CD4-positive, alpha-beta memory T cell (primary cell): ENCODE measurements around the gene SFR1. TPM values are rescaled to one million over a fixed set of nuclear protein-coding genes. Genes with fewer than 3 reads are reported as not detected.

ENCODE experiments used
- CTCF ChIA-PET: fragments of 350-600 bp; sonication (Branson Sonifier 250); formaldehyde crosslinking; loops from one replicate; lab custom pipeline; 2021; ENCODE audit warnings: inconsistent platforms; ENCODE audit not compliant: partially characterized antibody; lab: Charles Lee
- POLR2A ChIA-PET: fragments of 350-600 bp; sonication (Branson Sonifier 250); formaldehyde crosslinking; loops from one replicate; lab custom pipeline; 2021; ENCODE audit not compliant: partially characterized antibody; lab: Charles Lee
- DNase-seq, 5 donors: peaks; one replicate each; pipeline versions ENCODE4 v3.0.0 to v3.0.0-alpha.2; 2020 to 2022; ENCODE audit warnings: mixed read lengths in 1 of 5
- H3K27ac ChIP-seq: one replicate; pipeline ENCODE4 v1.7.0; 2013; ENCODE audit warnings: low read depth, low read length
- H3K27me3 ChIP-seq: 2 replicates; pipeline ENCODE4 v1.7.0; 2013; ENCODE audit warnings: mild to moderate bottlenecking, low read length, moderate library complexity; ENCODE audit not compliant: insufficient read depth
- H3K36me3 ChIP-seq: 2 replicates; pipeline ENCODE4 v1.7.0; 2013; ENCODE audit warnings: mild to moderate bottlenecking, low read length, moderate library complexity; ENCODE audit not compliant: insufficient read depth
- H3K4me1 ChIP-seq: 2 replicates; pipeline ENCODE4 v1.7.0; 2013; ENCODE audit warnings: mild to moderate bottlenecking, low read length, moderate library complexity; ENCODE audit not compliant: insufficient read depth
- H3K4me3 ChIP-seq, 2 donors: one replicate each; pipeline ENCODE4 v1.7.0; 2013; ENCODE audit warnings: low read length in 2 of 2, mild to moderate bottlenecking in 1 of 2
- H3K9me3 ChIP-seq, 2 donors: one replicate each; pipeline ENCODE4 v1.7.0; 2013; ENCODE audit warnings: low read length in 2 of 2, control low read depth in 1 of 2; ENCODE audit not compliant: control insufficient read depth in 1 of 2
- H3K27ac Mint-ChIP-seq, 7 donors: one replicate each; pipeline ENCODE4 v1.8.0; 2020 to 2021; ENCODE audit warnings: mixed read lengths in 7 of 7, mild to moderate bottlenecking in 6 of 7, inconsistent platforms in 3 of 7, moderate library complexity in 3 of 7
- H3K27me3 Mint-ChIP-seq, 2 donors: one replicate each; pipeline ENCODE4 v1.8.0; 2020 to 2021; ENCODE audit warnings: mixed read lengths in 2 of 2
- H3K36me3 Mint-ChIP-seq, 2 donors: one replicate each; pipeline ENCODE4 v1.8.0; 2020 to 2021; ENCODE audit warnings: mixed read lengths in 2 of 2, inconsistent platforms in 1 of 2, mild to moderate bottlenecking in 1 of 2
- H3K4me1 Mint-ChIP-seq, 4 donors: one replicate each; pipeline ENCODE4 v1.8.0; 2020 to 2021; ENCODE audit warnings: mixed read lengths in 4 of 4, mild to moderate bottlenecking in 1 of 4
- H3K4me3 Mint-ChIP-seq, 8 donors: one replicate each; pipeline ENCODE4 v1.8.0; 2020 to 2021; ENCODE audit warnings: mixed read lengths in 8 of 8, mild to moderate bottlenecking in 7 of 8, moderate library complexity in 6 of 8, inconsistent platforms in 3 of 8
- H3K9me3 Mint-ChIP-seq, 8 donors: one replicate each; pipeline ENCODE4 v1.8.0; 2020 to 2021; ENCODE audit warnings: mixed read lengths in 8 of 8, mild to moderate bottlenecking in 5 of 8, inconsistent platforms in 3 of 8, moderate library complexity in 1 of 8
- intact Hi-C: fragments of 100-400 bp; cut with micrococcal nuclease; formaldehyde crosslinking; loops from one replicate; pipeline ENCODE4 v1.15.1; 2023
- polyA plus RNA-seq, 2 donors: library from polyadenylated mRNA; unstranded; fragments of 300-500 nt; fragmentation: Illumina TruSeq; gene quantifications; one replicate each; pipeline ENCODE4 v1.2.3, GENCODE V29; 2021
- total RNA-seq, 2 experiments: library from RNA; stranded (reverse); gene quantifications; one replicate each; pipeline ENCODE4 v1.2.3, GENCODE V29; 2021

Gene SFR1
- total and polyA plus RNA-seq, 4 experiments from 2014 or later, result 10.0 to 15.8 (median 12.3) TPM

GRCh38 chr10:104128214-104128613 is 6.2 kb downstream of the SFR1 start:
- intact Hi-C loops, result loop anchor here (10.0 kb wide), 1 partner anchor 1483 kb away; the partner anchor contains the start of gene TRIM8
- no peaks in the 10 kb centered on the region for H3K27me3 ChIP-seq
- no peak for DNase-seq
- peaks cover 9 to 11% of the 10 kb centered on the region in 2 donors for H3K27me3 Mint-ChIP-seq
- POLR2A ChIA-PET, result no interaction called here
- peaks cover 0 to 6% (median 5%) of the 10 kb centered on the region in 4 donors for H3K4me1 Mint-ChIP-seq
- H3K9me3 Mint-ChIP-seq, result no peaks in the 10 kb centered on the region
- H3K4me3 Mint-ChIP-seq, result no peak overlapping the region
- no peak overlapping the region for H3K4me3 ChIP-seq
- CTCF ChIA-PET, result no interaction called here
- H3K27ac Mint-ChIP-seq, result no peak overlapping the region
- H3K27ac ChIP-seq, result no peak overlapping the region
- H3K36me3 Mint-ChIP-seq, result peaks cover 7 to 8% of the 10 kb centered on the region in 2 donors
- H3K4me1 ChIP-seq, result peaks cover 2% of the 10 kb centered on the region
- no peaks in the 10 kb centered on the region for H3K36me3 ChIP-seq
- H3K9me3 ChIP-seq, result no peaks in the 10 kb centered on the region

GRCh38 chr10:104130041-104130440 is 8.1 kb downstream of the SFR1 start:
- intact Hi-C loops, result no loop called here
- DNase-seq, result no peak
- Mint-ChIP-seq H3K4me1 (no peaks in the 10 kb centered on the region), H3K4me3 (no peak overlapping the region), H3K36me3 (peaks cover 3 to 8% of the 10 kb centered on the region in 2 donors), H3K27ac (no peak overlapping the region), H3K9me3 (no peaks in the 10 kb centered on the region), H3K27me3 (peaks cover 14 to 17% of the 10 kb centered on the region in 2 donors)
- Histone ChIP-seq H3K27me3 (no peaks in the 10 kb centered on the region), H3K9me3 (no peaks in the 10 kb centered on the region), H3K36me3 (no peaks in the 10 kb centered on the region), H3K27ac (no peak overlapping the region), H3K4me3 (no peak overlapping the region), H3K4me1 (no peaks in the 10 kb centered on the region)
- ChIA-PET POLR2A (interaction anchor here (0.6 kb wide), 1 partner anchor 9 kb away, joined by 3 read pairs; no protein-coding TSS in a partner anchor), CTCF (interaction anchor here (2.1 kb wide), 1 partner anchor 9 kb away, joined by 7 read pairs; the partner anchor contains the start of gene SFR1)

GRCh38 chr10:104138131-104138530 is 16.2 kb downstream of the SFR1 start:
- ChIA-PET POLR2A (no interaction called here), CTCF (no interaction called here)
- Mint-ChIP-seq H3K9me3 (no peaks in the 10 kb centered on the region), H3K27me3 (peaks cover 5 to 15% of the 10 kb centered on the region in 2 donors), H3K36me3 (no peaks in the 10 kb centered on the region), H3K4me3 (no peak overlapping the region), H3K4me1 (no peaks in the 10 kb centered on the region), H3K27ac (no peak overlapping the region)
- intact Hi-C loops, result no loop called here
- Histone ChIP-seq H3K4me1 (no peaks in the 10 kb centered on the region), H3K27me3 (no peaks in the 10 kb centered on the region), H3K27ac (no peak overlapping the region), H3K9me3 (no peaks in the 10 kb centered on the region), H3K4me3 (no peak overlapping the region), H3K36me3 (no peaks in the 10 kb centered on the region)
- no peak for DNase-seq

DNA sequence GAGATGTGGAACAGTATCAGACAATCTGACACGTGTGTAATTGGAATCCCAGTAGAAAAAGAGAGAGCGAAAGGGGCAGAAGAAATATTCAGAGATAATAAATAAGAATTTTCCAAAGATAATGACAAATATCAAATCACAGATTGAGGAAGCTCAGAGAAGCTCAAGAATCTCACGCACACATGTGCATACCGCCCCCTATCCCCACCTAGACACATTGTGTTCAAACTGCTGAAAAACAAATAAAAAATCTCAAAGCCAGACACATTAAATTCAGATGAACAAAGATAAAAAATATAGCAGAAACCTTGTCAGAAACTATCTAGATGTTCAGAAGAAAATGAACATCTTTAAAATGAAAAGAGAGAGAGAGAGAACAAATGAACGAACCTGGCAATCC is 17.2 kb downstream of the SFR1 start:
- no peaks in the 10 kb centered on the region for H3K4me1 ChIP-seq
- Mint-ChIP-seq H3K4me3 (no peak overlapping the region), H3K4me1 (no peaks in the 10 kb centered on the region), H3K36me3 (no peaks in the 10 kb centered on the region), H3K27ac (no peak overlapping the region), H3K9me3 (no peaks in the 10 kb centered on the region), H3K27me3 (peaks cover 7 to 13% of the 10 kb centered on the region in 2 donors)
- ChIA-PET POLR2A (no interaction called here), CTCF (interaction anchor here (1.5 kb wide), 1 partner anchor 9 kb away, joined by 4 read pairs; no protein-coding TSS in a partner anchor)
- no peak for DNase-seq
- H3K4me3 ChIP-seq, result no peak overlapping the region
- no peaks in the 10 kb centered on the region for H3K36me3 ChIP-seq
- H3K27ac ChIP-seq, result no peak overlapping the region
- intact Hi-C loops, result no loop called here
- H3K27me3 ChIP-seq, result no peaks in the 10 kb centered on the region
- H3K9me3 ChIP-seq, result no peaks in the 10 kb centered on the region

DNA sequence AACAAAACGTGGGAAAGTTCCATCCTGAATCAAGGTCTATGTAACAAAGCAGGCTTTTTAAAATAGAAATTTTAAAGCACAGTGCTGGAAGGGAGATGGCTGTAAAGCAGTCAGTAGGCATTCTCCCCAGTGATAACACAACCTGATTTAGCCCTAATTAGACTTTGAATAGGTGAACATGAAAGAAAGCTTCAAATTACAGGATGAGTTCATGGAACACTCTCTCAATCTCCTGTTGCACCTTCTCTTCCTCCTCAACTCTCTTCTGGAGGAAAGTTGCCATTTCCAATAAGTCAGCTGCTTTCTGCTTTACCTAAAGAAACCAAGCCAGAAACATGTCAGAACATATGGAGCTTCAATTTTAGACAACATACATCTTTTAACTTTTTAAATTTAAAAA is 20.1 kb downstream of the SFR1 start:
- no peaks in the 10 kb centered on the region for H3K36me3 ChIP-seq
- no peak overlapping the region for H3K4me3 ChIP-seq
- no peak for DNase-seq
- no peaks in the 10 kb centered on the region for H3K4me1 Mint-ChIP-seq
- ChIA-PET CTCF (no interaction called here), POLR2A (no interaction called here)
- no peak overlapping the region for H3K4me3 Mint-ChIP-seq
- no peaks in the 10 kb centered on the region for H3K9me3 Mint-ChIP-seq
- intact Hi-C loops, result no loop called here
- no peaks in the 10 kb centered on the region for H3K9me3 ChIP-seq
- no peak overlapping the region for H3K27ac ChIP-seq
- no peaks in the 10 kb centered on the region for H3K36me3 Mint-ChIP-seq
- peaks cover 5 to 9% of the 10 kb centered on the region in 2 donors for H3K27me3 Mint-ChIP-seq
- H3K27ac Mint-ChIP-seq, result no peak overlapping the region
- no peaks in the 10 kb centered on the region for H3K27me3 ChIP-seq
- no peaks in the 10 kb centered on the region for H3K4me1 ChIP-seq

GRCh38 chr10:104143829-104144228 is 21.9 kb downstream of the SFR1 start:
- Mint-ChIP-seq H3K27ac (no peak overlapping the region), H3K4me1 (no peaks in the 10 kb centered on the region), H3K9me3 (no peaks in the 10 kb centered on the region), H3K4me3 (no peak overlapping the region), H3K27me3 (peaks cover 7 to 9% of the 10 kb centered on the region in 2 donors), H3K36me3 (no peaks in the 10 kb centered on the region)
- H3K4me3 ChIP-seq, result no peak overlapping the region
- no peak for DNase-seq
- no peak overlapping the region for H3K27ac ChIP-seq
- intact Hi-C loops, result no loop called here
- H3K9me3 ChIP-seq, result no peaks in the 10 kb centered on the region
- POLR2A ChIA-PET, result no interaction called here
- H3K4me1 ChIP-seq, result no peaks in the 10 kb centered on the region
- H3K36me3 ChIP-seq, result no peaks in the 10 kb centered on the region
- CTCF ChIA-PET, result interaction anchor here (1.0 kb wide), 1 partner anchor 131 kb away, joined by 3 read pairs; no protein-coding TSS in a partner anchor
- H3K27me3 ChIP-seq, result no peaks in the 10 kb centered on the region

DNA sequence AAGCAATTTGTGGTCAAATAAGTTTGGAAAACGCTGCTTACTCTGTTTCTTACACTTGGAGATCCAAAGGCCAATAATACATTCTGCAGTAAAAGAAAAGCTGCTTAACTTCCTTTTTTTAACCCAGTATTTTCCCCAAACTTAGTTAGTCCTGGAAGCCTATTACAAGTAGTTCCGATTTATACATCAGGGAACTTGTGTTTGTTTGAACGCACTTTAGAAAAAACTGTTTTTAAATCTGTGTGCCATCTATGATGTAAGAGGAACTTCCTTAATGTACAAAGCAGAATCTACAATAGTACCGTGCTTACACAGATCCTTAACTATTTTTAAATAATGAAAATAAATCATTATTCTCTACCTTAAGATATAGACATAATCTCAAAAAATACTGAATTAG is 23.0 kb downstream of the SFR1 start:
- Mint-ChIP-seq H3K4me3 (no peak overlapping the region), H3K4me1 (no peaks in the 10 kb centered on the region), H3K27me3 (peaks cover 8 to 11% of the 10 kb centered on the region in 2 donors), H3K9me3 (no peaks in the 10 kb centered on the region), H3K36me3 (no peaks in the 10 kb centered on the region), H3K27ac (no peak overlapping the region)
- Histone ChIP-seq H3K4me1 (no peaks in the 10 kb centered on the region), H3K36me3 (no peaks in the 10 kb centered on the region), H3K9me3 (no peaks in the 10 kb centered on the region), H3K27me3 (no peaks in the 10 kb centered on the region), H3K27ac (no peak overlapping the region), H3K4me3 (no peak overlapping the region)
- DNase-seq, result no peak
- intact Hi-C loops, result no loop called here
- POLR2A ChIA-PET, result interaction anchor here (1.7 kb wide), 1 partner anchor 23 kb away, joined by 4 read pairs; the partner anchor contains the start of gene SFR1
- CTCF ChIA-PET, result no interaction called here
